ENCODE data around the gene SPECC1. TPM values are rescaled to one million over a fixed set of nuclear protein-coding genes. Genes with fewer than 3 reads are reported as not detected.

SPECC1 gene
- total and polyA plus RNA-seq, 3 donors from 2014 or later, result 78.6 to 160 (median 148) TPM

DNA sequence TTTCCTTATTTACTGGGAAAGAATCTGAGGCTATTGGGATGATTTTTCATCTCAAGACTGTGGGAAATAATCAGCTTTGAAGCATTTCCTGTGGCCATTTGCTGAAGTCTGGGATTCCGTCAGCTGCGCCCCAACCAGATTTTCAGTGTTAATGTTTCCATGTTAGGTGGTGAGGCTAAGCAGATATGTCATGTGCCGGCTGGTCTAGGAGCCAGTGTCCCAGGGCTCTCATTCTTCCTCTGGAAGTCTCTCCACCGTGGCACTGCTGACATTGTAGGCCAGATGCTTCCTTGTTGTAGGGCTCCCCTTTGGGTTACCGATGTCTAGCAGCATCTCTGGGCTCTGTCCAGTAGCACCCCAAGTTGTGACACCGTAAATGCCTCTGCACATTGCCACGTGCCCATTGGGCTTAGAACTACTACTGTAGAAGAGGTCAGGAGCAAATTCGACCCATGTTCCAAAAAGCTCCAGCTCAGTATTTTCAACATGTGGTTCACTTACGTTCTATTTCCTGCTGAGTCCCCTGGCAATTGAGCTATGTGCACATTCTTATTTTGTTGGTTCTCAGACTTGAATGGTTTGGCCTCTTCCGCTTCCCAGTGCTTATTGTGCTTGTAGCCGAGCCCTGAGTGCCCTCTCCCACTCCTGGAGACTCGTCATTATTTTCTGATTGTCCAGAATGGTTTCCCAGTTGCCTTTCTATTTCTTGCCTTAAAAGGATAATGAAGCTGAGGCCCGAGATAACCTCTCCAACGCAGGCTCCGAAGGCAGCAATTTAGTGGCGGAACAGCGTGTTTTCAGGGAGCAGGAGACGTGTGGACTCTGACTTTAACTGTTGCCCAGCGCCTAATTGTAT lies 82.2 kb downstream of the SPECC1 start:
- H3K36me3 ChIP-seq (ENCODE audit: low read depth, missing control alignments), result no peaks in the 10 kb centered on the region
- DNase-seq, result peak; percentile 55
- TF ChIP-seq, protein P1, sequence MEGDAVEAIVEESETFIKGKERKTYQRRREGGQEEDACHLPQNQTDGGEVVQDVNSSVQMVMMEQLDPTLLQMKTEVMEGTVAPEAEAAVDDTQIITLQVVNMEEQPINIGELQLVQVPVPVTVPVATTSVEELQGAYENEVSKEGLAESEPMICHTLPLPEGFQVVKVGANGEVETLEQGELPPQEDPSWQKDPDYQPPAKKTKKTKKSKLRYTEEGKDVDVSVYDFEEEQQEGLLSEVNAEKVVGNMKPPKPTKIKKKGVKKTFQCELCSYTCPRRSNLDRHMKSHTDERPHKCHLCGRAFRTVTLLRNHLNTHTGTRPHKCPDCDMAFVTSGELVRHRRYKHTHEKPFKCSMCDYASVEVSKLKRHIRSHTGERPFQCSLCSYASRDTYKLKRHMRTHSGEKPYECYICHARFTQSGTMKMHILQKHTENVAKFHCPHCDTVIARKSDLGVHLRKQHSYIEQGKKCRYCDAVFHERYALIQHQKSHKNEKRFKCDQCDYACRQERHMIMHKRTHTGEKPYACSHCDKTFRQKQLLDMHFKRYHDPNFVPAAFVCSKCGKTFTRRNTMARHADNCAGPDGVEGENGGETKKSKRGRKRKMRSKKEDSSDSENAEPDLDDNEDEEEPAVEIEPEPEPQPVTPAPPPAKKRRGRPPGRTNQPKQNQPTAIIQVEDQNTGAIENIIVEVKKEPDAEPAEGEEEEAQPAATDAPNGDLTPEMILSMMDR (IDR thresholded peaks at IDR 0.05), result no peak
- no peak for TF ChIP-seq POLR2A (IDR thresholded peaks at IDR 0.05)
- 46 to 61% methylated on average over 19 of the region's 19 CpGs for WGBS, 2 donors
- peaks cover 30% of the 10 kb centered on the region for H3K4me1 ChIP-seq
- H3K4me3 ChIP-seq, result no peak overlapping the region
- peak overlapping the region; percentile 83 to 87 for H3K27ac ChIP-seq
- H3K9me3 ChIP-seq, result no peaks in the 10 kb centered on the region
- H3K27me3 ChIP-seq, result no peaks in the 10 kb centered on the region
- intact Hi-C loops (cut with DNase I; ENCODE audit: low total_unique reads), result no loop called here

DNA sequence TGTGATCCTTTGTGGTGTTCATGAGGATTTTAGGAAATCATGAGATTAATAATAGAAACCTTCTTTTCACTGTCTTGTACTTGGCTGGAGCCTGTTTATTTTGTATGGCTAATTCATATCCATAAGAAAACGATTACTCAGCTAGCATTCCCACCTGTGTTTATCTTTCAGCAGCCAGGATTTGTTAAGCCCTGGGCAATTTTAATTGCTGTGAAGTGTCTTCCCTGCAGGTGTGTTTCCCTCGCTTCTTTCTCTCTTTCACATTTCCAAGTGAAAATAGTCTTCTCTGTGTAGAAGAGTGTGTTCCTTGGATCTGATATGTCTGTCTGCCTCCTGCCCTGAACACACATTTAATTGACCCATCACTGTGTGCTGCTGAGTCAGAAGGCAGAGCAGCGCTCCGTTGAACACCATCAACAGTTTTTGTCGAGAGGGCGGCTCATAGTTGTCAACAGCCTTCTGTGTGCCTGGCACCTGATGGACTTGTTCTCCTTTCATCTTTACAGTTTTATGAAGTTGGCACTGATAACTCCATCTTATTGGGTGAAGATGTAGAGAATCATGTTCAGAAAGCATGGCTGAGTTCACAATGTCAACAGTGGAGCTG lies 83.2 kb downstream of the SPECC1 start:
- Histone ChIP-seq H3K27ac (peak overlapping the region; percentile 83 to 87), H3K4me3 (no peak overlapping the region), H3K4me1 (peaks cover 30% of the 10 kb centered on the region), H3K36me3 (ENCODE audit: low read depth, missing control alignments) (no peaks in the 10 kb centered on the region), H3K27me3 (no peaks in the 10 kb centered on the region), H3K9me3 (no peaks in the 10 kb centered on the region)
- intact Hi-C loops (cut with DNase I; ENCODE audit: low total_unique reads), result no loop called here
- WGBS, 2 donors, result 59 to 66% methylated on average over 6 of the region's 6 CpGs
- peak; percentile 13 for DNase-seq
- TF ChIP-seq, protein P1 (IDR thresholded peaks at IDR 0.05), result no peak
- no peak for TF ChIP-seq POLR2A (IDR thresholded peaks at IDR 0.05)

DNA sequence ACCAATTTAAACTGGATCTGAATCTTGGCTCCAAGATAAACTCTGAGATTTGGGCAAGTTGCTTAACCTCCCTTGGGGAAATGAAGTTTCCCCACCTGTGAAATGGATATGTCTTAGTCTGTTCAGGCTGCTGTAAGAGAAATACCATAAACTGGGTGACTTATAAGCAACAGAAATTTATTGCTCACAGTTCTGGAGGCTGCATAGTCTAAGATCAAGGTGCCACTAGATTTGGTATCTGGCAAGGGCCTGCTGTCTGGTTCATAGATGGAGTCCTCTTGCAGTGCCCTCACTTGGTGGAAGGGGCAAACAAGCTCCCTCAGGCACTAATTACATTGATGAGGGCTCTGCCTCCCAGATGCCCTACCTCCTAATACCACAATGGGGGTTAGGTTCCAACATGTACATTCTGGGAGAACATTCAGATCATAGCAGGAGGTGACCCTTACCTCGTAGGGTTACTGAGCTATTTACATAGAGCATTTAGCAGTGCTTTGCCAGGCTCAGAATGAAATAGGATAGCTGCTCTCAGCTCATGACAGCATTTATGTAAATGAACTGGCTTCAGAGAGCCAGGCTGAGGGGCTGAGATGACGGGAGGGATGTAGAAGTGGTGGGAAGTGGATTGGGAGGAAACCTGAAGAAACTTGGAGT lies 83.9 kb downstream of the SPECC1 start:
- intact Hi-C loops (cut with DNase I; ENCODE audit: low total_unique reads), result no loop called here
- H3K27me3 ChIP-seq, result no peaks in the 10 kb centered on the region
- no peak for TF ChIP-seq POLR2A (IDR thresholded peaks at IDR 0.05)
- TF ChIP-seq, protein P1 (IDR thresholded peaks at IDR 0.05), result no peak
- peak overlapping the region; percentile 83 to 87 for H3K27ac ChIP-seq
- DNase-seq, result peak; percentile 4
- WGBS, 2 donors, result 87 to 89% methylated on average over 2 of the region's 2 CpGs
- no peaks in the 10 kb centered on the region for H3K9me3 ChIP-seq
- H3K36me3 ChIP-seq (ENCODE audit: low read depth, missing control alignments), result no peaks in the 10 kb centered on the region
- H3K4me3 ChIP-seq, result no peak overlapping the region
- H3K4me1 ChIP-seq, result peaks cover 30% of the 10 kb centered on the region

DNA sequence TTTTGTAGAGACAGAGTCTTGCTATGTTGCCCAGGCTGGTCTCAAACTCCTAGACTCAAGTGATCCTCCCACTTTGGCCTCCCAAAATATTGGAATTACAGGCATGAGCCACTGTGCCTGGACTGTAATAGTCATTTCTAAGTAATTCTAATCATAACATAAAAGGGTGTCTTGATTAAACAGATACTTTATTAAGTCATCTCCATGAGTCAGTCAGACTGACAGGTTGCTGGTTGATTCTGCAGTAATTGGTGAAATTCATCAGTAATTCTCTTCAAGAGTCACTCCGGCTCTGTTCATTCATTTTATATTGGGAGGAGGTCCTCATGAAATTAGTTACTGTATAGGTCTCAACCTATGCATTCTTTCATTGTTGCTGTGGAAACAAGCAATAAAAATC lies 85.6 kb downstream of the SPECC1 start:
- Histone ChIP-seq H3K4me3 (no peak overlapping the region), H3K27ac (peak overlapping the region in 1 of 2 donors; percentile 92), H3K36me3 (ENCODE audit: low read depth, missing control alignments) (no peaks in the 10 kb centered on the region), H3K27me3 (no peaks in the 10 kb centered on the region), H3K4me1 (peaks cover 30% of the 10 kb centered on the region), H3K9me3 (no peaks in the 10 kb centered on the region)
- TF ChIP-seq, protein P1 (IDR thresholded peaks at IDR 0.05), result no peak
- no peak for TF ChIP-seq POLR2A (IDR thresholded peaks at IDR 0.05)
- intact Hi-C loops (cut with DNase I; ENCODE audit: low total_unique reads), result no loop called here
- WGBS, 2 donors, result 35 to 89% methylated on average over 1 of the region's 1 CpG
- no peak for DNase-seq
